ENCODE results near the gene LAMA3. TPM values are rescaled to one million over a fixed set of nuclear protein-coding genes. Genes with fewer than 3 reads are reported as not detected.

Gene LAMA3
- total RNA-seq, 1 donor from 2014 or later: 1.7 TPM

GRCh38 chr18:23745366-23745765, 56.1 kb downstream of the LAMA3 start:
- DNase-seq (ENCODE audit: low spot score): no peak
- Mint-ChIP-seq H3K36me3 (ENCODE audit: low read depth, unreplicated experiment) (no peaks in the 10 kb centered on the region), H3K9me3 (ENCODE audit: unreplicated experiment) (no peaks in the 10 kb centered on the region), H3K27ac (ENCODE audit: unreplicated experiment) (no peak overlapping the region), H3K27me3 (ENCODE audit: unreplicated experiment) (no peaks in the 10 kb centered on the region), H3K4me3 (ENCODE audit: unreplicated experiment) (no peak overlapping the region), H3K4me1 (ENCODE audit: unreplicated experiment) (no peaks in the 10 kb centered on the region)
- TF ChIP-seq, protein P1, sequence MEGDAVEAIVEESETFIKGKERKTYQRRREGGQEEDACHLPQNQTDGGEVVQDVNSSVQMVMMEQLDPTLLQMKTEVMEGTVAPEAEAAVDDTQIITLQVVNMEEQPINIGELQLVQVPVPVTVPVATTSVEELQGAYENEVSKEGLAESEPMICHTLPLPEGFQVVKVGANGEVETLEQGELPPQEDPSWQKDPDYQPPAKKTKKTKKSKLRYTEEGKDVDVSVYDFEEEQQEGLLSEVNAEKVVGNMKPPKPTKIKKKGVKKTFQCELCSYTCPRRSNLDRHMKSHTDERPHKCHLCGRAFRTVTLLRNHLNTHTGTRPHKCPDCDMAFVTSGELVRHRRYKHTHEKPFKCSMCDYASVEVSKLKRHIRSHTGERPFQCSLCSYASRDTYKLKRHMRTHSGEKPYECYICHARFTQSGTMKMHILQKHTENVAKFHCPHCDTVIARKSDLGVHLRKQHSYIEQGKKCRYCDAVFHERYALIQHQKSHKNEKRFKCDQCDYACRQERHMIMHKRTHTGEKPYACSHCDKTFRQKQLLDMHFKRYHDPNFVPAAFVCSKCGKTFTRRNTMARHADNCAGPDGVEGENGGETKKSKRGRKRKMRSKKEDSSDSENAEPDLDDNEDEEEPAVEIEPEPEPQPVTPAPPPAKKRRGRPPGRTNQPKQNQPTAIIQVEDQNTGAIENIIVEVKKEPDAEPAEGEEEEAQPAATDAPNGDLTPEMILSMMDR (IDR thresholded peaks at IDR 0.05; ENCODE audit: unreplicated experiment): no peak

GRCh38 chr18:23746851-23747250, 57.6 kb downstream of the LAMA3 start:
- Mint-ChIP-seq H3K9me3 (ENCODE audit: unreplicated experiment) (no peaks in the 10 kb centered on the region), H3K4me1 (ENCODE audit: unreplicated experiment) (no peaks in the 10 kb centered on the region), H3K36me3 (ENCODE audit: low read depth, unreplicated experiment) (no peaks in the 10 kb centered on the region), H3K27ac (ENCODE audit: unreplicated experiment) (no peak overlapping the region), H3K27me3 (ENCODE audit: unreplicated experiment) (no peaks in the 10 kb centered on the region), H3K4me3 (ENCODE audit: unreplicated experiment) (no peak overlapping the region)
- DNase-seq (ENCODE audit: low spot score): no peak
- TF ChIP-seq, protein P1 (IDR thresholded peaks at IDR 0.05; ENCODE audit: unreplicated experiment): no peak

DNA sequence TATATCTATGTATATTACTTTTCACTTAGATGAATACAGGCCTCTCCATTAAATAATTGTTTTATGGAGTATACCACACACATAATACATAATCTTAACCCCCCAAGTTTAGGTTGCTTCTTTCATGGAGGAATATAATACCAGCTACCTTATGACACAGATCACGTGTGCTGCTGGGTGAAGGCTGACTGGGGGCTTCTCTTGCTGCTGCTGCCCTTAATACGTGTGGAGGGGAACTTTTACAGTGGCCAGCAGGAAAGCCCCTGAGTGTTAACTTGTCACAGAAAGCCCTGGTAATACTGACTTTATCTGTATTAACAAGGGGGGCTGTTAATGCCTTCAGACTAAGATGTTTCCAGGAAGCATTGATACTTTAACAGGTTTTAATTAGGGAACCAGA, 63.1 kb downstream of the LAMA3 start:
- Mint-ChIP-seq H3K4me1 (ENCODE audit: unreplicated experiment) (no peaks in the 10 kb centered on the region), H3K4me3 (ENCODE audit: unreplicated experiment) (no peak overlapping the region), H3K9me3 (ENCODE audit: unreplicated experiment) (no peaks in the 10 kb centered on the region), H3K27ac (ENCODE audit: unreplicated experiment) (no peak overlapping the region), H3K27me3 (ENCODE audit: unreplicated experiment) (no peaks in the 10 kb centered on the region), H3K36me3 (ENCODE audit: low read depth, unreplicated experiment) (no peaks in the 10 kb centered on the region)
- TF ChIP-seq, protein P1 (IDR thresholded peaks at IDR 0.05; ENCODE audit: unreplicated experiment): no peak
- no peak for DNase-seq (ENCODE audit: low spot score)

DNA sequence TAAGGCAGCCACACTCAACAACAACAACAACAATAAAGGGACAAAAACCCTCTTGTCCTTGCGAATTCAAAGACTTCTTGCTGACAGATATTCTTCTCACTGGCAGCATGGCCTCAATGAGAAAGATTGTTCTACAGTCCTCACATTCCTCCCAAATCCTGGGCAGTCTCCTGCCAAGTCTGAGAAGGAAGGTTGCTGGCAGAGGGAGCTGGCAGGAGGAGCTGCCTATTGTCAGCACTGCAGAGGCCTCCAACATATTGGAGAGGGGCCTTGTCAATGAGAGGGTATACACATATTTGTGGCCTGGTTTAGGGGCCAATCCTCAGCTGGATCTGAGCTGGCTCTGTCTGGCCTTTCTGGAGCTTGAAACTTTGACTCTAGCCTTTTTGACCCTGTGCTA, 63.5 kb downstream of the LAMA3 start:
- TF ChIP-seq, protein P1 (IDR thresholded peaks at IDR 0.05; ENCODE audit: unreplicated experiment): no peak
- Mint-ChIP-seq H3K27ac (ENCODE audit: unreplicated experiment) (no peak overlapping the region), H3K4me1 (ENCODE audit: unreplicated experiment) (no peaks in the 10 kb centered on the region), H3K36me3 (ENCODE audit: low read depth, unreplicated experiment) (no peaks in the 10 kb centered on the region), H3K4me3 (ENCODE audit: unreplicated experiment) (no peak overlapping the region), H3K27me3 (ENCODE audit: unreplicated experiment) (no peaks in the 10 kb centered on the region), H3K9me3 (ENCODE audit: unreplicated experiment) (no peaks in the 10 kb centered on the region)
- DNase-seq (ENCODE audit: low spot score): no peak

DNA sequence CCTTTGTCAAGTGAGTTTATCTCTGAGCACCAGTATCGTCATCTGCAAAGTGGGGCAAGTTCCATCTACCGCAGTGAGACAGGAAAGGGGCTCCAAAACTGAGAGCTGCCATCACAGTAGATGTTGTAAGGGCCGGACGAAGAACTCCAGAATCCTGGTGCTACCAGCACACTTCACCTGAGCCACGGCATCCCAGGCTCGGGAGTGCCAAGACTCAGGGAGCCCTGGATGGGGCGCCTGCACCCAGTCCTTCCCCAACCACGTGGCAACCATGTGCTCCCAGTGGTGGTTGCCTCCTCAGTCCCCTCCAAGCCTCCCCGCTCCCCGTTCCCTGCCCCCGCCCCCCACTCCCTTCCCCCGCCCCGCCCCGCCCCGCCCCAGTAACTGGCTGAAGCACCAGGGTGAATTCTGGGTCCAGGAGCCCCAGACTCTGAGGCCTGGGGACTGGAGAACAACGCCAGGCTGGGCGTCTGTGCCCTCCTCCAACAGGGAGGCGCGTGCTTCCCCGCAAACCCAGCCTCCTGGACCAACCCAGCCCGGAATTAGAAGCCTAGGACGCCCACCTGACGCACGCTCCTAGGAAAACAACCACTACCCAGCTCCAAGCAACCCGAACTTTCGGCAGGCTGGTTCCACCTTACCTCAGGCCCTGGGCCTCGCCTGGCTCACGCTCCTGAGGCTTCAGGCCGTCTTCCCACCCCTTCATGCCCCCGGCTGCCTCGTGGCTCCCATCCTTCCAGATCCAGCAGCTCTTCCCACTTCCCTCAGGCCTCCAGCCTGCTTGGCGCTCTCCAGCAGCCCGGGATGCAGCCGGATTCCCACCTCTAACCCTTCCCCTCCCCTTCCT, 67.6 kb downstream of the LAMA3 start:
- Mint-ChIP-seq H3K4me1 (ENCODE audit: unreplicated experiment) (no peaks in the 10 kb centered on the region), H3K27me3 (ENCODE audit: unreplicated experiment) (peaks cover 1% of the 10 kb centered on the region), H3K4me3 (ENCODE audit: unreplicated experiment) (no peak overlapping the region), H3K9me3 (ENCODE audit: unreplicated experiment) (no peaks in the 10 kb centered on the region), H3K36me3 (ENCODE audit: low read depth, unreplicated experiment) (no peaks in the 10 kb centered on the region), H3K27ac (ENCODE audit: unreplicated experiment) (no peak overlapping the region)
- no peak for DNase-seq (ENCODE audit: low spot score)
- TF ChIP-seq, protein P1 (IDR thresholded peaks at IDR 0.05; ENCODE audit: unreplicated experiment): no peak
